Measurements from ENCODE around the gene TRIM17. TPM values are rescaled to one million over a fixed set of nuclear protein-coding genes. Genes with fewer than 3 reads are reported as not detected.
A peak's percentile ranks its signal among the peaks of the same experiment; 100 is the strongest.

TRIM17 gene
- total RNA-seq, 1 donor from 2014 or later: 1.2 TPM

DNA sequence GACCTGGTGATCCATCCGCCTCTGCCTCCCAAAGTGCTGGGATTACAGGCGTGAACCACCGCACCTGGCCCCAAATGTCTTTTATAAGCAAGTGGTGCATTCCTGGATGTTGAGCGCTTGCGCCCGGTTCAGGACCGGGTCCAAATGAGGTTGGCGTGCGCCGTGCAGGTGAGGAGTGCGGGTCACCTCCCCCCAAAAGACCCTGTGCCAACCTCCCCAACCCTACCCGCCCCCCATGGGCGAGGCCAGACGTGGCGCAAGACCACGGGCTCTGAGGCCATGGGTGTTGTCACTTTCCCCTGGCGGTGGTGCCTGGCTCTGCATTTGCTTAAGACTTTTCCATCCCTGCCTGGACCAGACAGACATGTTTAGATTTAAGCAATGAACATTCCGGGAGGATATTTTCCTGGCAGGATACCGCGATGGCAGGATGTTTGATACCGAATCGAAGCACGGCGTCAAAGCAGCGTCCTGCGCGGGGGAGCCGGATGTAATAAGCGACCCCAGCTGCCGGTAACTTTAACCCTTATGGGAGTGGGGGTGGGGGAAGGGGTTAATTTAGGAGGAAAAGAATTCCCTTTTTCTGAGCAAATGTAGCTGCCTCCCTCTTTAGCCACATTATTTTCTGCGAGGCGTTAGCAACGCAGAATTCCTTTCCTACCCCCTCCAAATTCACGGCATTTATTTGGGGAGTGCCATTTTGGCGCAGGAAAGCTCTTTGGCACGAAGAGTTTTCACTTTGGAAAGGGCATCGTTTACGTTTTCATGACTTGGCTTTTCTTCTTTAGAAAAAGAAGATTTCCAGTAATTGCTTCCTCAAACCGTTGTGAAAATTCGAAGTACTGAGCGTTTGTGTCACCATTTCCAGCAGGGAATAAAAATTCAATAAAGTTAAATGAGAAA lies 42.7 kb upstream of the TRIM17 start:
- TF ChIP-seq POLR2A (IDR thresholded peaks at IDR 0.05) (no peak), POLR2AphosphoS5 (IDR thresholded peaks at IDR 0.05; ENCODE audit: insufficient read depth in 1 of 2, low read depth in 1 of 2) (peak in 1 of 2 donors; percentile 35)
- TF ChIP-seq, protein P1, sequence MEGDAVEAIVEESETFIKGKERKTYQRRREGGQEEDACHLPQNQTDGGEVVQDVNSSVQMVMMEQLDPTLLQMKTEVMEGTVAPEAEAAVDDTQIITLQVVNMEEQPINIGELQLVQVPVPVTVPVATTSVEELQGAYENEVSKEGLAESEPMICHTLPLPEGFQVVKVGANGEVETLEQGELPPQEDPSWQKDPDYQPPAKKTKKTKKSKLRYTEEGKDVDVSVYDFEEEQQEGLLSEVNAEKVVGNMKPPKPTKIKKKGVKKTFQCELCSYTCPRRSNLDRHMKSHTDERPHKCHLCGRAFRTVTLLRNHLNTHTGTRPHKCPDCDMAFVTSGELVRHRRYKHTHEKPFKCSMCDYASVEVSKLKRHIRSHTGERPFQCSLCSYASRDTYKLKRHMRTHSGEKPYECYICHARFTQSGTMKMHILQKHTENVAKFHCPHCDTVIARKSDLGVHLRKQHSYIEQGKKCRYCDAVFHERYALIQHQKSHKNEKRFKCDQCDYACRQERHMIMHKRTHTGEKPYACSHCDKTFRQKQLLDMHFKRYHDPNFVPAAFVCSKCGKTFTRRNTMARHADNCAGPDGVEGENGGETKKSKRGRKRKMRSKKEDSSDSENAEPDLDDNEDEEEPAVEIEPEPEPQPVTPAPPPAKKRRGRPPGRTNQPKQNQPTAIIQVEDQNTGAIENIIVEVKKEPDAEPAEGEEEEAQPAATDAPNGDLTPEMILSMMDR (IDR thresholded peaks at IDR 0.05): peak in 2 of 3 experiments; percentile 34 to 76
- Histone ChIP-seq H3K36me3 (no peaks in the 10 kb centered on the region), H3K27me3 (no peaks in the 10 kb centered on the region), H3K4me1 (peaks cover 38% of the 10 kb centered on the region), H3K4me3 (peak overlapping the region; percentile 50 to 54), H3K27ac (peak overlapping the region; percentile 88), H3K9me3 (no peaks in the 10 kb centered on the region)
- intact Hi-C loops (cut with DNase I): no loop called here
- no peak for DNase-seq (ENCODE audit: extremely low spot score in 2 of 2)

DNA sequence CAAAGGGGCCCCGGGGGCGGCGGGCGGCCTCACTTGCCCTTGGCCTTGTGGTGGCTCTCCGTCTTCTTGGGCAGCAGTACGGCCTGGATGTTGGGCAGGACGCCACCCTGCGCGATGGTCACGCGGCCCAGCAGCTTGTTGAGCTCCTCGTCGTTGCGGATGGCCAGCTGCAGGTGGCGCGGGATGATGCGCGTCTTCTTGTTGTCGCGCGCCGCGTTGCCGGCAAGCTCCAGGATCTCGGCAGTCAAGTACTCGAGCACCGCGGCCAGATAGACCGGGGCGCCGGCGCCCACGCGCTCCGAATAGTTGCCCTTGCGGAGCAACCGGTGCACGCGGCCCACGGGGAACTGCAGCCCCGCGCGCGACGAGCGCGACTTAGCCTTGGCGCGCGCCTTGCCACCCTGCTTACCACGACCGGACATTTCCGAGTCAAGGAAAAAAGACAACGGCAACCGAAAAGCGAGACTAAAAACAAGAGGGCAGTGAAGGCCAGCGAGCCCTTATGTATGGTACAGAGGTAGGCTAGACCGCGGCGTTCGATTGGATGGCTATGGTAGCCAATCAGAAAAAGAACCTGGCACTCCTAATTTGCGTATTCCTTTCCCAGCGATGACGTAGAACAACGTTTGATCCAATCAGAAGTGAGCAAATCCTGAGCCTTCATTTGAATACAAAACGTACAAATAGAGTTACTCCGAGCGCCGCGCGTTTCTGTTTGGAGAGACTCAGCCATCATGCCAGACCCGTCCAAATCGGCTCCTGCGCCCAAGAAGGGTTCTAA lies 40.9 kb upstream of the TRIM17 start:
- peak overlapping the region; percentile 50 to 54 for H3K4me3 ChIP-seq
- no peaks in the 10 kb centered on the region for H3K27me3 ChIP-seq
- intact Hi-C loops (cut with DNase I): no loop called here
- peak overlapping the region; percentile 88 for H3K27ac ChIP-seq
- no peaks in the 10 kb centered on the region for H3K36me3 ChIP-seq
- H3K9me3 ChIP-seq: no peaks in the 10 kb centered on the region
- TF ChIP-seq POLR2A (IDR thresholded peaks at IDR 0.05) (peak in 1 of 2 donors; percentile 39), POLR2AphosphoS5 (IDR thresholded peaks at IDR 0.05; ENCODE audit: insufficient read depth in 1 of 2, low read depth in 1 of 2) (peak; percentile 75 to 89)
- TF ChIP-seq, protein P1 (IDR thresholded peaks at IDR 0.05): peak in 1 of 3 experiments; percentile 13
- H3K4me1 ChIP-seq: peaks cover 30% of the 10 kb centered on the region
- DNase-seq (ENCODE audit: extremely low spot score in 2 of 2): peak in 1 of 2 donors; percentile 98

DNA sequence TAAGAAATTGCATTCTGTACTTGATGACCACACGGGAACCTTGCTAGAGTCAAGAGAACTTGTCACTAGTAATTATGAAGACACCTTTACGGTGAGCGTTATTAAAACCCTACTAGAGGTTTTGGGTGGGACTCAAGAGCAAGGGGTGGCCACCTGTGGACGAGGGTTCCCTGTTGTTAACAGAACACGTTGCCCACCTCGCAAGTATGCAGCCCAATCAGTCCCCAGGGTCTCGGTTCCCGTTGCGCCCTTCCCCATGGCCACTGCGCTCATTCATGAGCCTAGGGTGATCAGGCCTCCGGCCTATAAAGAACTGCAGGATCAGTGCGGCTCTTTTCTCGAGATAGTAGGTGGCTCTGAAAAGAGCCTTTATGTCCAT lies 40.3 kb upstream of the TRIM17 start:
- DNase-seq (ENCODE audit: extremely low spot score in 2 of 2): no peak
- Histone ChIP-seq H3K27me3 (no peaks in the 10 kb centered on the region), H3K36me3 (no peaks in the 10 kb centered on the region), H3K4me3 (peak overlapping the region; percentile 46 to 54), H3K4me1 (peaks cover 30% of the 10 kb centered on the region), H3K27ac (peak overlapping the region; percentile 88), H3K9me3 (no peaks in the 10 kb centered on the region)
- intact Hi-C loops (cut with DNase I): no loop called here
- TF ChIP-seq, protein P1 (IDR thresholded peaks at IDR 0.05): no peak
- TF ChIP-seq POLR2A (IDR thresholded peaks at IDR 0.05) (no peak), POLR2AphosphoS5 (IDR thresholded peaks at IDR 0.05; ENCODE audit: insufficient read depth in 1 of 2, low read depth in 1 of 2) (no peak)

DNA sequence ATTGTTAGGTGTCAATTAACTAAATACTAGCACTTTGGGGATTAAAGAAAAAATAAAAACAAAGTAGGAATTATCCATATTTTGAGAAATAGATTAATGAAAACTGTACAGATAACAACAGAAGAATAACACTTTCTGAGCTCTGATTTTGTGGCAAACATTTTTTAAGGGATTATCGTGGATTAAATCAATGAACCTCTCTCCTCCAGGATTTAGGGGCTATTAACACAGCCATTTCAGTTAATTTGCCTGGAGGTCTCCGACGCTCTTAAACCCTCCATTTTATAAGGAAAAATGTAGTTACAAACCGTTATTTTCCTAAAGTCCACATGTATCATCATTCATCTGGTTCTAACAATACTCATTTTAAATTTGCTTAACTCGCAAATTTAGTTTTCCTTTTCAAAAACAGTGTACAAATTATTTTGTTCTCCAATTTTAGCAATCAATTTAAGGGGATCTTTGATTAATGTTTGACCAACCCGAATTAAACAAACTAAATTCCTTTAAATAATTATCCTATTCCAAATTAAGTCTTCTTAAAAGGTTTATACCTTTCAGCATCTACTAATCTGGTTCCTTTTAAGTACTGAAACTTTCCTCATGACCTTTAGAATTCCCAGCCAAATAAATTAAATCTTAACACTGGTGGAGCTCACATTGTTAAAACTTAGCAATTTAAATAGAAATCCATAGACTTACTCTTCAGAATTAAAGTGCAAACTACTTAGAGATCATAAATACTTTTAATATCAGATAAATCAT lies 39.8 kb upstream of the TRIM17 start:
- peak overlapping the region; percentile 88 for H3K27ac ChIP-seq
- TF ChIP-seq POLR2A (IDR thresholded peaks at IDR 0.05) (no peak), POLR2AphosphoS5 (IDR thresholded peaks at IDR 0.05; ENCODE audit: insufficient read depth in 1 of 2, low read depth in 1 of 2) (no peak)
- TF ChIP-seq, protein P1 (IDR thresholded peaks at IDR 0.05): no peak
- intact Hi-C loops (cut with DNase I): no loop called here
- no peak for DNase-seq (ENCODE audit: extremely low spot score in 2 of 2)
- H3K4me3 ChIP-seq: peak overlapping the region in 1 of 2 donors; percentile 54
- H3K27me3 ChIP-seq: no peaks in the 10 kb centered on the region
- H3K9me3 ChIP-seq: no peaks in the 10 kb centered on the region
- peaks cover 30% of the 10 kb centered on the region for H3K4me1 ChIP-seq
- H3K36me3 ChIP-seq: no peaks in the 10 kb centered on the region

Measured in vagina (tissue), 2 donors.